GM21786 (cell line): ENCODE measurements around the gene CCDC30.
"Not testable (repeated sequence)": the region's sequence is repeated elsewhere in the genome, so short reads cannot be mapped to it uniquely, and the experiment has no call there.

ENCODE experiments used
- ATAC-seq: cut with Tn5 transposase; IDR thresholded peaks from one replicate; pipeline ENCODE4 v1.9.1; 2021; ENCODE audit not compliant: unreplicated experiment

CCDC30 gene

GRCh38 chr1:42450061-42450460 is 13.0 kb upstream of the CCDC30 start:
- no peak for ATAC-seq

GRCh38 chr1:42453386-42453785 is 9.7 kb upstream of the CCDC30 start:
- ATAC-seq = no peak

GRCh38 chr1:42454403-42454802 is 8.7 kb upstream of the CCDC30 start:
- no peak for ATAC-seq

- peak; percentile 82 for ATAC-seq
Measured at GRCh38 chr1:42456010-42456753, 6.9 kb upstream of the CCDC30 start, which contains the start of the genes PPCS and ZMYND12. Gene PPCS, plus strand, starts transcription at chr1:42456543. Its CDS starts 23 bp downstream, at chr1:42456566. Gene ZMYND12, minus strand, starts transcription at chr1:42456022. Its CDS starts 25 bp downstream, at chr1:42455997.

- peak; percentile 50 for ATAC-seq
Measured at GRCh38 chr1:42456754-42457089, 6.4 kb upstream of the CCDC30 start.

GRCh38 chr1:42461196-42461595 is 1.9 kb upstream of the CCDC30 start:
- no peak for ATAC-seq

- no peak for ATAC-seq
Measured at GRCh38 chr1:42463921-42464320, 835 bp downstream of the CCDC30 start.

GRCh38 chr1:42466030-42466429 is 2.9 kb downstream of the CCDC30 start:
- no peak for ATAC-seq

- ATAC-seq = no peak
Measured at GRCh38 chr1:42469727-42470126, 6.6 kb downstream of the CCDC30 start.

- ATAC-seq = no peak
Measured at GRCh38 chr1:42476605-42477004, 13.5 kb downstream of the CCDC30 start.

GRCh38 chr1:42477354-42477753 is 14.3 kb downstream of the CCDC30 start:
- not testable (repeated sequence) for ATAC-seq

- ATAC-seq = no peak
Measured at GRCh38 chr1:42477775-42478174, 14.7 kb downstream of the CCDC30 start.

- no peak for ATAC-seq
Measured at GRCh38 chr1:42479621-42480020, 16.5 kb downstream of the CCDC30 start.

GRCh38 chr1:42480921-42481320 is 17.8 kb downstream of the CCDC30 start:
- ATAC-seq = no peak

GRCh38 chr1:42482635-42483153 is 19.6 kb downstream of the CCDC30 start:
- no peak for ATAC-seq

GRCh38 chr1:42484382-42484781 is 21.3 kb downstream of the CCDC30 start:
- no peak for ATAC-seq

GRCh38 chr1:42490237-42490636 is 27.2 kb downstream of the CCDC30 start:
- ATAC-seq = no peak

- not testable (repeated sequence) for ATAC-seq
Measured at GRCh38 chr1:42502031-42502430, 38.9 kb downstream of the CCDC30 start.

- no peak for ATAC-seq
Measured at GRCh38 chr1:42504535-42505128, 41.5 kb downstream of the CCDC30 start.

GRCh38 chr1:42506576-42506975 is 43.5 kb downstream of the CCDC30 start:
- ATAC-seq = no peak

- not testable (repeated sequence) for ATAC-seq
Measured at GRCh38 chr1:42511581-42512155, 48.6 kb downstream of the CCDC30 start.

GRCh38 chr1:42518908-42519307 is 55.8 kb downstream of the CCDC30 start:
- no peak for ATAC-seq
